ENCODE results near the gene CPED1. TPM values are rescaled to one million over a fixed set of nuclear protein-coding genes. Genes with fewer than 3 reads are reported as not detected.
A peak's percentile ranks its signal among the peaks of the same experiment; 100 is the strongest.
"Not testable (repeated sequence)": the region's sequence is repeated elsewhere in the genome, so short reads cannot be mapped to it uniquely, and the experiment has no call there.

CPED1 gene
- total RNA-seq, 1 donor from 2014 or later = 44.4 TPM

DNA sequence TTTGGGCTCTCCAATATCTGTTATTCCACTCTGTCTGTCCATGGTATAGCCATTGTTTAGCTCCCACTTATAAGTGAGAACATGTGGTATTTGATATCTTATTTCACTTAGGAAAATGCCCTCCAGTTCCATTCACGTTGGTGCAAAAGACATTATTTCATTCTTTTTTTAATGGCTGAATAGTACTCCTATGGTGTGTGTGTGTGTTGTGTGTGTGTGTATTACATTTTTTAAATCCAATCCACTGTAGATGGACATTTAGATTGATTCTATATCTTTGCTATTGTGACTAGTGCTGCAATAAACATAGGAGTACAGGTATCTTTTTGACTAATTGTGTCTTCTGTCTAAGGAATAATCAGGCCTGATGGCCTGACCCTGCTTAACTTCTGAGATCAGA lies 7.4 kb upstream of the CPED1 start:
- no peak for DNase-seq (ENCODE audit: low spot score)

DNA sequence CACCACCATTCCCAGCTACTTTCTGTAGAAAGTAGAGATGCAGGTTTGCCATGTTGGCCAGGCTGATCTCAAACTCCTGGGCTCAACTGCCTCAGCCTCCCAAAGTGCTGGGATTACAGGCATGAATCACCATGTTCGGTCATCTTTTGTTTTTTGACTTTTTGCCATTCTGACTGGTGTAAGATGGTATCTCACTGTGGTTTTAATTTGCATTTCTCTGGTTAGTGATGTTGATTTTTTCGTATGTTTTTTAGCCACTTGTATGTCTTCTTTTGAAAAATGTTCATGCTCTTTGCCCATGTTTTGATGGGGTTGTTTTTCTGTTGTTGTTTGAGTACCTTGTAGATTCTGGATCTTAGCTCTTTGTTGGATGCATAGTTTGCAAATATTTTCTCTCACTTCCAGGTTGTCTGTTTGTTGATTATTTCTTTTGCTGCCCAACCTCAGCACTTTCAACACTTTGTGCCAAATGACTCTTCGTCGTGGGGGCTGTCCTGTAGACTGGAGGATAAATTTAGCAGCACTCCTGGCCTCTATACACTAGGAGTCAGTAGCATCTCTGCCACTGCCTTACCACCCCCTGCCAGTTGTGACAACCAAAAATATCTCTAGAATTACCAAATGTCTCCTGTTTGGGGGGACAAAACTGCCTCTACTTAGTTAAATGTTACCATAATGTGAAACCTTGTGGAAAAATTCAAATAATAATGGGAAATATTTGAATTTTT lies 6.5 kb upstream of the CPED1 start:
- DNase-seq (ENCODE audit: low spot score) = no peak

DNA sequence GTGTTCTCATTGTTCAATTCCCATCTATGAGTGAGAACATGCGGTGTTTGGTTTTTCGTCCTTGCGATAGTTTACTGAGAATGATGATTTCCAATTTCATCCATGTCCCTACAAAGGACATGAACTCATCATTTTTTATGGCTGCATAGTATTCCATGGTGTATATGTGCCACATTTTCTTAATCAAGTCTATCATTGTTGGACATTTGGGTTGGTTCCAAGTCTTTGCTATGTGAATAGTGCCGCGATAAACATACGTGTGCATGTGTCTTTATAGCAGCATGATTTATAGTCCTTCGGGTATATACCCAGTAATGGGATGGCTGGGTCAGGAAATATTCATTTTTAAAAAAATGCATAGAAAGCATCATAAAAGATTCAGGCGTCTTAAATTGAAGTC lies 4.9 kb upstream of the CPED1 start:
- not testable (repeated sequence) for DNase-seq (ENCODE audit: low spot score)

DNA sequence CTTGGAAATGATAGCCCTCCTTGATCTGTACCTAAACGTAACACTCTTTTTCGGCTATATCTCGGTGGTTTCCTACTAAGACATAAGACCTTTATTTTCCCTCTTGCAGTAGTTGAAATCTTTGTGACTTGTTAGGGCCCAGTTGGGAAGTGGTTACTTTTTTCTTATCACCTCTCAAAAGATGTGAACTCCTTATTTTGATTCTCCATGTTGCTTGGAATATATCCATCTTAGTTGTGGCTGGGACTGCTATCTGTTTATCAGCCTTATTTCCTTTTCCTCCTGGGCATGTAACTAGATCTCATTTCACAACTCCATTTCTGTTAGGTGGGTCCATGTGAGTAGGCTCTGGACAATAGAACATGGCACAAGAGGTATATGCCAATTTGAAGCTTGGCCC lies 4.1 kb upstream of the CPED1 start:
- DNase-seq (ENCODE audit: low spot score) = no peak

DNA sequence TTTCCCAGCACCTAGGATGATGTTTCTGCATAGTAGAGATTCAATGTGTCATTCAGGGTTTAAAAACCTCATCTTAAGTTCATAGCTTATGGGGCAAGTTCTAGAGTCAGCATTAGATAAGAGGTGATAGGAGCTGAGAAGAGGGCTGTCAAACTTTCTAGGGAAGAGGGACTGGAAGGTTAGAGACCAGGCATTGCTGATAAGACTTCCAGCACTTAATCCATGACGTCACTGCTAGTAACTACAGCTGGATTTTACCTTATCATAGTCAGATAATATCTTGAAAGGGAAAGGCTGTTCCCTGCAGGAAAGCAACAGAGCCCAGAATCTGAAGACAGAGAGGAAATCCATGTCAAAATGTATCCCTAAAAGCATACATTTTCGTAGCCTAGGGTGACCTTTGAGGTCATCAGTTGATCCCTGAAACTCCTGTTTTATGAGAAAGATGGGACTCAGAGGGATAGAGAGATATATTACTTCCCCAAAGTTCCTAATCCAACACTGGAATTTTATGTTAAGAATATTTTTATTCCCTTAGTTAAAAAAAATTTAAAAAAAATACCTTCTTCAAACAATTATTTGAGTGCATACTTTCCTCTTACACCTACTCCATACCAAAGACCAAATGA lies 3.3 kb upstream of the CPED1 start:
- DNase-seq (ENCODE audit: low spot score) = no peak

DNA sequence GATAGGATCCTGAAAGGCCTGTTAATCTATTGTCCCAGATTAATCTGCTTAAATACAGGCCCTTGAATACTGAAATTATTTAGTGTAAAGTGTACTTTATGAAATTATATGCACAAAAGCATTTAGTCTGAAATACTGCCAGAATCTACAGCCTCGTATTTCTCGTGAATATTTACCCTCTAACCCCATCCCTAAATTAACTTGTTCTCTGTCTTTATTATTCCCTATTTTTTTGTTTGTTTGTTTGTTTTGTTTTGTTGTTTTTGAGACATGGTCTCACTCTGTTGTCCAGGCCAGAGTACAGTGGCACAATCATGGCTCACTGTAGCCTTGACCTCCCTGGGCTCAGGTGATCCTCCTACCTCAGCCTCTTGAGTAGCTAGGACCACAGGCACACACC lies 2.7 kb upstream of the CPED1 start:
- DNase-seq (ENCODE audit: low spot score) = no peak

DNA sequence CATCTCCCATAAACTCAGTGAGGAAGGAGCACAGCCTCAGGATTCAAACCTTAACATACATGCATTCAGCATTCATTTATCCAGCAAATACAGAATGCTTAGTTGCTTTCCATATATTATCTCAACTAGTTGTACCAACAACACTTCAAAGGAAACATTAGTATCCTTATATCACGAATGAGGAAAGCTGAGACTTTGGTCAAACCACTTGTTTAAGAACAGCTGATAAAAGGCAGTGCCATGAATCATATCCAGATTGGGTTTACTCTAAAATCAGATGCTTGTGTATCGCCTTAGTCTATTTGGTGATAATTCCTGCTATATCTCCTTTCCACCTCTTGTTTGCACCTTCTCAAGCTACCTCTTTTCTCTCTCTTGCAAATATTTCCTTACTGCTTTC lies 1.9 kb upstream of the CPED1 start:
- DNase-seq (ENCODE audit: low spot score) = no peak

DNA sequence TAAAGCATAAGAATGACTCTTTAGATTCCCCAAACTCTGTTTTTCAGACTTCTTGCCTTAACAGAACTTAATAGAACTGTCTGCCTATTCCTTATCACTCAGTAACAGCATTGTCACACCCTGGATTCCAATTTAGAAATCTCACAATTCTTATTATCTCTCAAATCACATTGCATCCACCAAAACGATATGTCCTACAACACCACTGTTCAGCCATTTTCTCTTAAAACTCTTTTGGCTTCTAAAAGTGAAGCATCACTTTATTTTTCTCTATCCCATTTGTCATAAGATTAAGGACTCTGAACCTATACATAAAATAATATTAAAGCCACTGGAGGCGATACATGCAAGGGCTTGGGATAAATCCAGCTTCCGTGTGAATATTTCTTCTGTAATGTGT lies 1.2 kb upstream of the CPED1 start:
- DNase-seq (ENCODE audit: low spot score) = no peak

DNA sequence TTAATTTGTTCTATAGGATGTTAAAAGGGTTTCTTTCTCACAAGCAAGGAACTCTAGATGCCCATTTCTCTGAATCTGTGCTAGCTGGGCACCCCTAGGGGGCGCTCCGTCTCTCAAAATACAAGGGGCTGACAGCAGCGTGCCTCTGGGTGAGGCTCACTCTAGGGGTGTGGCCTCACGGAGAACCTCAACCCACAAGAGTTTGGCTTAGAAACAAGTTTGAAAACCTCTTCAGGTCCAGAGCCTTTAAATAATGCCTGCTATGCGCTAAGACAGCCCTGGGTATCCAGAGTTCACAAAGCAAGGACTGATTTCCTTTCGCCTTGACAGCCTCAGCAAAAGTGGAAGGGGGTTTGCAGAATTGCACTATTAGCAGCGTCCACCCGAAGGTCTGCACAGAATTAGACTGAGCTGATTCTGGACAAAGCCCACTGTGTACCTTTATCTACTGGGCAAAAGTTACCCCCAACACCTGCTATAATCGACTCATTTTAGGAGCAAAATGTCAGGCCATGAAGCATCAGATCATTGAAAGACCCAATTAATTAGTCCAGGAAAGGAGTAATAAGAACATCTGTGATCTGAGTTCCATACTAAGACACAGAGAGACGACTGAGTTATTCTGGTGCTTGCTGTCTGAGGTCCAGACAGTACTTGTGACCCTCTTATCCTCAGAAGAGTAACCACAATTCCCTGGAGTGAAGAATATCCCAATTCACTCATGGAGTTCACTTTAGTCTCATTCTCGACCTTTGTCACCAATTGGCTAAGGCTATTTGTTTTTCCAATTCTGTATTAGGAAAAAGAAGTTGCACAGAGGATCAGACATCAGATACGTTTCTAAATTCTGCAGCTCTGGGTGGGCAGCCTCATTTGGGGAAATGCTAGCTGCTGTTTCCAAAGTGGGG lies 574 bp upstream of the CPED1 start:
- DNase-seq (ENCODE audit: low spot score) = peak; percentile 94

DNA sequence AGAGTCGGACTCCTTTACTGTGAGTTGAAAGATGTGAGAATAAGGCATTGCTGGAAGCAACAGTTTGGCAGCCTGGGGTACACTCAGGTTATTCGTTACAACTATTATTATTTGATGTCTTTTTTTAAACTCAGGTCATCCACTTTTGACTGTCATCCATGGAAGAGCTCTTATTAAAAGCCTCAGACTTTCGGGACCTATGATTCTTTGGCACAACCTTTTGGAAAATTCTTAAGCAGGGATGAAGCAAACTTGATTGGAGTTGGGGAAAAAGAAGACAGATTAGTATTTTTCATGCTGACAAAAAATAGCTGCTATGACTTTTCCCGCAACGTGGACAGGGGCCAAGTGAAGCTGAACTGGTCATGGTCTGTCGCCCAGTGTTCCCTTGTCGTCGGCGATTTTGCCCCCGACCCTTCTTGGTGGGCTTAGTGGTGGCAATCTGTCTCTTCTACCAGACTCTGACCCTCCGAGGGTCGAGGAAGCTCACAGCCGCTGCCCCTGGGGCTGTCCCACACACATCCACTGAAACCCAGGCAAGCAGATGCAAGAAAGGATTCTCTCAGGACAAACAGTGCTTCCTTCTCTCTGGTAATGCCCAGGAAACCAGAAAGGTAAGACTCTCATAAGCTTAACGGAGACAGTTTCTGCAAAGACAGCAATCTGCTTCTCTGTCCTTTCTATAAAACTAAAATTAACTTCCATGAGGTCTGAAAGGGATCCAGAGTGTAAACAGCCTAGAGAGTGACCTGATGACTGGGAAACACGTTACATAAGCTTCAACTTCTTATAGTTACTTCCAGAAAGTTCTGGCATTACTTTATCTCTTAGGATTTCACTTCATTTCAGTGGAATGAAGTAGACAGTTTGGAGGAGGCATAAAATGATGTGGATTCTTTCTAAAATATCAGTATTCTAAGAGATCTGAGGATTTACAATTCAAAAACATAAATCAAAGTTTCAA lies 1.0 kb downstream of the CPED1 start:
- DNase-seq (ENCODE audit: low spot score) = peak; percentile 83

DNA sequence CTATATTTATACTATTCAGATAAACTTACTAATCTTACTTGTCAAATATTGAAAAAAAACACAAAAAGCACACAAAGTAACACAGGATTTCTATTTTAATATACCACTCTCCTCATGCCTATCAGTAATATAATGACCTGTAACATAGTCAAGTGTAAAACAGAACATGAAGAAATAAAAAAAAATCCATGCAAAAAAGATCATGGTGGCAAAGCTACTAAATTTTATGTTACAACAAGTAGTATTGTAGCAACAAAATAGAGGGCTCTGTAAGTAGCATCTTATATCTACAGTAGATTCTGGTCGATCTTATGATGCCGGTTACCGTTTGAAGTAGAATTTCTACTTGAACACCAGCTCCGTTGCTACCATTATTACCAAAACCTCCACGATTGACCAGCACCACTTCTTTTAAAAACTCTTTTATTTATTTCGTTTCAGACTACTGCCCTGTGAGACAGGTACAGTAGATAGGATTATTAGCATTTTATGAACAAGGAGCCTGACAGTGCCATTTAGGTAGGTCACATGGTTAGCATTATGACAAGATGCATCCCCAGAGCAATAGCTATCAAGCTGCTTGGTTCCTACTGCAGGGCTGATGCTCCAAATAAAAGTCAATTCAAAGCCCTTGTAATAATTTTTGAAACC lies 2.1 kb downstream of the CPED1 start:
- DNase-seq (ENCODE audit: low spot score) = no peak

DNA sequence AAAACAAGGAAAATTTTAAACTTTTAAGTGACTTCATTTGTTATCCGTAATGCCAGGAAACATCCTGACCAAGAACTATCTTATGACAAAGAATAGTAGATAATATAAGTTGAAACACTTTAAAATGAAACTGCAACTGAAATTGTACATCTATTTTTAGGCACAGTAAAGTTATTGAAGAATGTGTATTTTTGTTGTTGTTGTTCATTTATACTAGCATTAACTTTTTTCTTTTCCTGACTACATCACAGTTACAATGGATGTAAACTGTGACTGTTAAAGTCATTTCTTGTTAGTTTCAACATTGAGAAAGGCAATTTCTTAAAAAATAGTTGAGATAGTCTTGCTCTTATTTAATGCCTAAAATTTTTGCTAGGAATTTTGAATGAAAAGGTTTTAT lies 2.6 kb downstream of the CPED1 start:
- no peak for DNase-seq (ENCODE audit: low spot score)

DNA sequence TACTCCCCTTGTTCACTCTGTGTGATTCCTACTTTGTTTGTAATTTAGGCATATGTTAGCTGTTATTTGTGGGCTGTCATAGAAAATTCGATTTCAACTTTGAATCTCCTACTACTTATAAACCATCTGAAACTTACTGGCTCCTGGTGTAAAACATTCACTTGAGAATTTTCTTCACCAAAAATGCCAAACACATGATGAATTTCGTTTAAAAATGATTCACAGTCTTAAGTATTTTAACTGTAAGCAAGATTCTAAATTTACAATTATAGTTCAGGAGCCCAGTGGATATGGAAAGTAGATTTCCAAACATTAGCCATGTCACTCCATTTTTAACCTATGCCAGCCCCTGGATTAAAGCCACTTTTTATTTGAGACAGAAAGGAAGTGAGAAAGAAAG lies 3.1 kb downstream of the CPED1 start:
- no peak for DNase-seq (ENCODE audit: low spot score)

DNA sequence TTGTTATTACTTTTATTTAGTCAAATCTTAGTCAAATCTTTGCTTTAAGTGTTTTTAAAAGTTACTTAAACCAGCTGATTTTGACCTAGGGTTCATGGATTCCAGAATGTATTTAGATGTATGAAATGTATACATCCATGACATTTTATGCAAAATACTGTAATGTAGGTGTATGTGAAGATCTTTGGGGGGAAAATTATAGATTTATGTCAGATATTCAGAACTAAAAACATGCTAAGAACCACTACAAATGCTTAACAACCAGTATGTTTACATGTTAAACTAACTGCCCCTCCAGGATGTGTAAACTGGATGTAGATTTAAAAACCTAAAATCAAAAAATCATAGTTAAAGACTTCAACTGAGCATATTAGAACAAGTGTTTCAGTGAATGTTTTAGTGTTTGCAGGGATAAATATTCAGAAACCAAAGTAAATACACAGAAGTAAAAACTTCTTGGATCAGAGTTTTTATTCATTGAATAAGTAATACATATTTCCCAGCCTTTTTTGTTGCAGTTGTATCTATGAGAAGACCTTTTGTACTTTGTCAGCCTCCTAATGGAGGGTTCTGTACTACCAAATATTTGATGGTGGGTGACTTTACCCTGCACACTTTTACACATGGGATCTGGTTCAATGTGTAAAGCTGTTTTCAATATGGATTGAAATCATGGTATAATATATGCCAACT lies 3.9 kb downstream of the CPED1 start:
- DNase-seq (ENCODE audit: low spot score) = no peak

DNA sequence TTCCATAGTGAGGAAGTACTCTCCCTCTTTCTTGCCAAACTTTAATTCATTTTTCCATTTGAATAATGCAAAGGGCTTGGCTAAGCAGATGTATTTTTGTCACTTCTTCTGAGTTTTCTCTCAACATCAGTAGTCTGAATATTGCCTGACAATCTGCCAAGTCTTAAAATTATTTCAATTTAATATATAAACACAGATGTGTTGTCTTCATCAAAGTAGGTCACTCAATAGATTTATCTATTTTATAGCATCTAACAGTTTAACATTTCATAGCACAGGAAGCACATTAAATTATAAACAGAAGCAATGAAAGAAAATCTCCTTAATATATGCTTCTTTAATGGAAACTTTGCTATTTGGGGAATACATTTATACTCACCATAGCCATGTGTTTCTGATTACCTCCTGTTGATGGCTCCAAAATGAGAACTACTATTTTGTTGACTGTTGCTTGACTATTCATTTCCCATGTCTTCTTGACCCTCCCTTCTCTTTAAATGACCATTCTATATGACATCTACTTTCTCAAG lies 4.5 kb downstream of the CPED1 start:
- no peak for DNase-seq (ENCODE audit: low spot score)

DNA sequence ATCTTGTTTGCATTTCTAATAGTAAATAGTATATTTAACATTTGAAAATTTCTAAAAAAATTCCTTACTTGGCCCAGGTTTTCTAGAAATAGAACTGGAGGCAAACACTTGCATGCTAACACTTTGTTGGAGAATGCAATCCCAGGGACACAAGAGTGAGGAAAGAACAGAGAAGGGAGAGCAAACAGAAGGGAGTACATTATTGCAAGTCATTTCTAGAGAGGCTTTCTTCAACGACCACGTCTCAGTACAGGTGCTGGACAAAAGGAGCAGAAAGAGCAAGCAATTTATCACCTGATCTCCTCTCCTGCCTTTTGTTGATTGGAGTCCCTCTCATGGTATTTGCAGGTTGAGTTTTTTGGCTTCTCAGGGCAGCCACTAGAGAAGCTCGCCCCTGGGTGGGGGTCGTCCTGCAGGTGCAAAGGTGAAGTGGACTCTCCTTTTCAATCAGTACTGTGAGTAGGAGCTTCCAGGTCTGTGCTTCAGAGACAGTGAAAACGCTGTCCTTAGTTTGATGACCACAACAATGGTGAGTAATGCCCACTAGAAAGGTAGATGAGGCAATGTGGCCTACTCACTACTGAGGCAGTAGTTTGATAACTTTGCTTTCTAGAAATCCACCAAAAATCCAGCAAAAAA lies 5.2 kb downstream of the CPED1 start:
- DNase-seq (ENCODE audit: low spot score) = no peak

DNA sequence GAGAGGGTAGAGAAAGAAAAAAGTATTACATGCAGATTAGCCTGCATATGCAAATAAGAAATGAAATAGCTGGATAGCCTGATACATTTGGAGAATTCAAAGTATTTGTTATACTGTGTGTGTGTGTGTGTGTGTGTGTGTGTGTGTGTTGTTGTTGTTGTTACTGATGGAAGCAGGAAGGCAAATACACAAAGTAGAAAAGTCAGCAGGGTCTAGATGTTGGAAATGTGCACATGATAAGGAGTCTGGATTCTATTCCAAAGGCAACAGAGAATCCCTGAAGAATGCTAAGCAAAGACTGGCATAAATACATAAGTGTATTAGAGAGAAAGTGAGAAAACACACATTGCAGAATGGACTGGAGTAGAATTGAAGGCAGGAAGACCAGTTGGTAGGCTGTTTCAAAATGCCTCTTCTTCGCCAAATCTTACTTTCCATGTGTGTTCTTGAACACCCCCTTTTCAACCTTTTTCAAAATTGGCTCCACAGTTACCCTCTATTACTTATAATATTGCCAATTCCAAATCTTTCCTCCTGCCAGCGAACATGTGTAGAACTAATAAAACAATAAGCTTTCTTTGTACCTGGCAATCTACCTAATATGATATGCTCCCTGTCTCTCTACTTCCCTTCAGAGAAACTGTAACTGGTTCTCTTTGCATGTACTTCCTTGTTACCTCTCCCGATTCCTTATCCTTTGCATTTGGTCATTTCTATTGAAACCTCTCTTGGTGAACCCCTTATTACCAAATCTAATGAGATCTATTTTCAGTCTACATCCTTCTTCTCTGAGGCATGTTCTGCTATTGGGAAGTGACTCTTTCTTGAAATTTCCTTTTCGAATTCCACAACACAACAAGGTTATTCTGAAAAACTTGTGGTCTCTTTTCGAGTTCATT lies 6.2 kb downstream of the CPED1 start:
- DNase-seq (ENCODE audit: low spot score) = no peak

DNA sequence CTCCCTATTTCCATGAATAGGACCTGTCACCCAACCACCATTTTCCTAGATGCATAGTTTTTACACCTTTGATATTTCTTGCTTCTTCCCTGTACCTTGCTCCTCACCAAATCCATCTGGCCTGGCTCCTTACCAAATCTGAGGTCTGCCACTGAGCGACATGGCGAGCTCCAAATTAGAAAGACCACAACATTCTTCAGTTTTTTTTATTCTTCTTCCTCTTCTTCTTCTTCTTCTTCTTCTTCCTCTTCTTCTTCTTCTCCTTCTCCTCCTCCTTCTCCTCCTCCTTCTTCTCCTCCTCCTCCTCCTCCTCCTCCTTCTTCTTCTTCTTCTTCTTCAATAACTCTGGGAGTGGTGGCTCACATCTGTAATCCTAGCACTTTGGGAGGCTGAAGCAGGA lies 7.1 kb downstream of the CPED1 start:
- no peak for DNase-seq (ENCODE audit: low spot score)

All from mesenteric fat pad (tissue), 1 donor.